Thymus (tissue), 11 donors: ENCODE data around the gene TUBGCP4. TPM values are rescaled to one million over a fixed set of nuclear protein-coding genes. Genes with fewer than 3 reads are reported as not detected.

ENCODE experiments used
- DNase-seq, 9 donors: peaks; one replicate each; pipeline ENCODE4 v3.0.0-alpha.2; 2013; ENCODE audit warnings: low spot score in 9 of 9, low read depth in 6 of 9, missing footprints in 1 of 9
- H3K27ac ChIP-seq, 2 donors: one replicate each; pipeline ENCODE4 v1.5.1; 2013; ENCODE audit warnings: control low read depth in 1 of 2, low read depth in 1 of 2, low read length in 1 of 2, mild to moderate bottlenecking in 1 of 2, moderate library complexity in 1 of 2
- H3K27me3 ChIP-seq, 2 donors: one replicate each; pipeline ENCODE4 v1.5.1; 2013; ENCODE audit warnings: low read length in 1 of 2; ENCODE audit not compliant: control insufficient read depth in 2 of 2, insufficient read depth in 1 of 2
- H3K36me3 ChIP-seq, 2 donors: one replicate each; pipeline ENCODE4 v1.5.1; 2013; ENCODE audit warnings: low read length in 1 of 2, mild to moderate bottlenecking in 1 of 2, moderate library complexity in 1 of 2; ENCODE audit not compliant: control insufficient read depth in 2 of 2, insufficient read depth in 2 of 2
- H3K4me1 ChIP-seq, 2 donors: one replicate each; pipeline ENCODE4 v1.5.1; 2013; ENCODE audit warnings: low read length in 2 of 2; ENCODE audit not compliant: control insufficient read depth in 2 of 2, insufficient read depth in 2 of 2
- H3K4me3 ChIP-seq, 2 donors: one replicate each; pipeline ENCODE4 v1.5.1; 2013; ENCODE audit warnings: low read length in 2 of 2, control low read depth in 1 of 2, mild to moderate bottlenecking in 1 of 2
- H3K9me3 ChIP-seq, 2 donors: one replicate each; pipeline ENCODE4 v1.5.1; 2013; ENCODE audit warnings: low read length in 1 of 2, mild to moderate bottlenecking in 1 of 2; ENCODE audit not compliant: control insufficient read depth in 2 of 2, insufficient read depth in 1 of 2
- WGBS: extraction: QIAGEN DNeasy Blood & Tissue Kit; methylation state at CpG from one replicate; pipeline ENCODE4 v1.1.7; 2013; 5-methylcytosine and 5-hydroxymethylcytosine counted together
- polyA plus RNA-seq: library from polyadenylated mRNA; stranded (reverse); fragments of 200-250 nt; gene quantifications from one replicate; pipeline ENCODE4 v1.2.3, GENCODE V29; 2013
- total RNA-seq: library from RNA; stranded (reverse); fragments of 120-200 nt; gene quantifications from one replicate; pipeline ENCODE4 v1.2.4, GENCODE V29; 2013
- donor health status: healthy.

The TUBGCP4 gene
- total and polyA plus RNA-seq, 2 donors, result 5.4 to 8.5 TPM

GRCh38 chr15:43412096-43412495 is 41.2 kb downstream of the TUBGCP4 start:
- Histone ChIP-seq H3K9me3 (no peaks in the 10 kb centered on the region), H3K36me3 (peaks cover 56 to 69% of the 10 kb centered on the region in 2 donors), H3K4me3 (no peak overlapping the region), H3K27me3 (no peaks in the 10 kb centered on the region), H3K4me1 (no peaks in the 10 kb centered on the region), H3K27ac (no peak overlapping the region)
- WGBS, result 94% methylated on average over 1 of the region's 1 CpG
- no peak for DNase-seq

GRCh38 chr15:43414196-43414595 is 43.3 kb downstream of the TUBGCP4 start:
- H3K27ac ChIP-seq, result no peak overlapping the region
- DNase-seq, result no peak
- H3K9me3 ChIP-seq, result no peaks in the 10 kb centered on the region
- no peaks in the 10 kb centered on the region for H3K27me3 ChIP-seq
- peaks cover 40 to 52% of the 10 kb centered on the region in 2 donors for H3K36me3 ChIP-seq
- H3K4me3 ChIP-seq, result no peak overlapping the region
- H3K4me1 ChIP-seq, result no peaks in the 10 kb centered on the region

DNA sequence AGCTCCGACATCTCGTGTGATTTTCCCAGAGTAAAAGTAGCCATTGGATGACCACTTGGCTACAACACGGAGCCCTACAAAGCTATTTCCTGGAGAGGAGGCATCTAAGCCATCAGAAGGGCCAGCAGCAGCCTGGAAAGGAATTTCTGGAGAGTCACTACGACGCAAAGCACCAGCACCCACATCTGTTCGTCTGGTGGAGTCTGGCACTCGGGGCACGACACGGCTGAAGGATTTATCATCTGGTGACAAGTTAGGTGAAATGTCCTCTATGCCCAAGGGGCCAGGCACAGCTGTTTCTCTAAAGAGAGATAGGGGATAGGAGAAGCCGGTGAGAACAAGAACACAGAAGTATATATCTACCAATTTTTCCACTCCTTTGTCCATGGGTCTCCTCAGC is 49.5 kb downstream of the TUBGCP4 start:
- WGBS, result 98% methylated on average over 10 of the region's 10 CpGs
- no peaks in the 10 kb centered on the region for H3K9me3 ChIP-seq
- H3K27ac ChIP-seq, result no peak overlapping the region
- peaks cover 42 to 55% of the 10 kb centered on the region in 2 donors for H3K36me3 ChIP-seq
- DNase-seq, result no peak
- H3K4me3 ChIP-seq, result no peak overlapping the region
- H3K4me1 ChIP-seq, result no peaks in the 10 kb centered on the region
- no peaks in the 10 kb centered on the region for H3K27me3 ChIP-seq

DNA sequence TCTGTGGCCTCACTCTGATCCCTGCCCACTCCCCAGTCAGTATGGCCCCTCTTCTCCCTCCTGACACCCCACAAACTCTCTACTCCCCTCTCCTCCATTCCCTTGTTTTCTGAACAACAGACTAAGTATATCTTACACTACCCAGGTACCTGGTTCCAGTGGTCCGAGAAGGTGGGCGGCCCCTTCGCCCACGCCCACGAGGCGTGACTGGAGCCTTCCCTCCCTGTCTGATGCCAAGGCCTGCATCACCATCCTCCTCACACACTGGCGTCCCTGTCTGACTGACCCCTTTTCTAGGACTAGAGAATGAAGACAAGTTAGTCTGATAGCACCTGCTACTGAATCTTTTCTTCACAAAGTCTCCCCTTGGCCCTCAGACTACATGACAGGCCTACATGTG is 50.0 kb downstream of the TUBGCP4 start:
- peaks cover 38 to 51% of the 10 kb centered on the region in 2 donors for H3K36me3 ChIP-seq
- H3K4me3 ChIP-seq, result no peak overlapping the region
- DNase-seq, result no peak
- no peak overlapping the region for H3K27ac ChIP-seq
- no peaks in the 10 kb centered on the region for H3K4me1 ChIP-seq
- no peaks in the 10 kb centered on the region for H3K27me3 ChIP-seq
- no peaks in the 10 kb centered on the region for H3K9me3 ChIP-seq
- WGBS, result 98% methylated on average over 7 of the region's 7 CpGs

GRCh38 chr15:43423793-43424192 is 52.9 kb downstream of the TUBGCP4 start:
- Histone ChIP-seq H3K4me1 (no peaks in the 10 kb centered on the region), H3K27ac (no peak overlapping the region), H3K4me3 (no peak overlapping the region), H3K36me3 (peaks cover 44 to 54% of the 10 kb centered on the region in 2 donors), H3K27me3 (no peaks in the 10 kb centered on the region), H3K9me3 (no peaks in the 10 kb centered on the region)
- 97% methylated on average over 3 of the region's 3 CpGs for WGBS
- DNase-seq, result no peak

GRCh38 chr15:43429687-43430086 is 58.8 kb downstream of the TUBGCP4 start:
- Histone ChIP-seq H3K27me3 (no peaks in the 10 kb centered on the region), H3K36me3 (peaks cover 31 to 35% of the 10 kb centered on the region in 2 donors), H3K9me3 (no peaks in the 10 kb centered on the region), H3K27ac (no peak overlapping the region), H3K4me1 (peaks cover under 1 to 4% of the 10 kb centered on the region in 2 donors), H3K4me3 (no peak overlapping the region)
- DNase-seq, result no peak
- WGBS, result 63% methylated on average over 3 of the region's 3 CpGs

- H3K27ac ChIP-seq, result no peak overlapping the region
- 98% methylated on average over 4 of the region's 4 CpGs for WGBS
- H3K36me3 ChIP-seq, result peaks cover 26 to 33% of the 10 kb centered on the region in 2 donors
- peaks cover 3 to 4% of the 10 kb centered on the region in 2 donors for H3K4me1 ChIP-seq
- no peaks in the 10 kb centered on the region for H3K9me3 ChIP-seq
- no peak for DNase-seq
- no peaks in the 10 kb centered on the region for H3K27me3 ChIP-seq
- H3K4me3 ChIP-seq, result no peak overlapping the region
Observed at GRCh38 chr15:43433165-43433564, 62.3 kb downstream of the TUBGCP4 start.

DNA sequence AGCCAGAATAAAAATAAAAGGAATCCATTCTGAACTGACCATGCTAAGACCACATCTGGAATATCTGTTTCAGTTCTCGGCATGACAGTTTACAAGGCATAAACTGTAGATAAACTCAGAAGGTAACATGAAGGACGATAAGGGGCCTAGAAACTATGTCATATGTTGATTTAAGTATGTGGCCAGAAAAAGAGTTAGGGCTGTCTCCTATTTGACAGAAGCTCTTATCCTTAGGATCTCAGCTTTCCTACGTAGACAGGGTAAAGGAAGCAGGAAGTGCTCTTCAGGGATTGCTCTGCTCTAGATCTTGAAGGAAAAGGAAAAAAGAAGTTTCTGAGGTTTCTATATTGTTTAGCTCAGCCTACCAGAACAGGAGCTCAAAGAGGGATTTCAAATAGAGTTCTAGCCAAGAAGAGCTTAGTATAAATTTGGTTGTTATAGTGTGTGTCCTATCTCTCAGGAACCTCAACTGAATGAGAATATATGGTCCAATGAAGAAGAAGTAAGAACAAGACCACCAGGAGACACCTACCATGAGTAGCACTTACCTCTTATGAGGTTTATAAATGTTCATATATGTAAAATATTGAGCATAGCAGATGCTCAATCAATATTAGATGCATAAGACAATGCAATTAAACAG is 62.9 kb downstream of the TUBGCP4 start:
- Histone ChIP-seq H3K4me1 (peaks cover 3 to 4% of the 10 kb centered on the region in 2 donors), H3K27ac (no peak overlapping the region), H3K36me3 (peaks cover 26 to 34% of the 10 kb centered on the region in 2 donors), H3K9me3 (no peaks in the 10 kb centered on the region), H3K27me3 (no peaks in the 10 kb centered on the region), H3K4me3 (no peak overlapping the region)
- DNase-seq, result no peak
- whole genome bisulfite sequencing, result 95% methylated on average over 3 of the region's 3 CpGs

- H3K27me3 ChIP-seq, result no peaks in the 10 kb centered on the region
- H3K9me3 ChIP-seq, result no peaks in the 10 kb centered on the region
- H3K4me3 ChIP-seq, result no peak overlapping the region
- peak overlapping the region; percentile 65 to 67 for H3K27ac ChIP-seq
- peaks cover 3 to 4% of the 10 kb centered on the region in 2 donors for H3K4me1 ChIP-seq
- peaks cover 26 to 34% of the 10 kb centered on the region in 2 donors for H3K36me3 ChIP-seq
- peak in 5 of 9 donors; percentile 16 to 59 (median 24) for DNase-seq
Observed at GRCh38 chr15:43434446-43434845, 63.5 kb downstream of the TUBGCP4 start.
